Skin of body (tissue), 2 donors: Measurements from ENCODE around the gene NENF. TPM values are rescaled to one million over a fixed set of nuclear protein-coding genes. Genes with fewer than 3 reads are reported as not detected.
"Not testable (repeated sequence)": the region's sequence is repeated elsewhere in the genome, so short reads cannot be mapped to it uniquely, and the experiment has no call there.

ENCODE experiments used
- DNase-seq: peaks from one replicate; lab custom pipeline; 2025; lab: John Stamatoyannopoulos, UW
- total RNA-seq: library from RNA; depleted of rRNA; stranded (reverse); fragments of >200 nt; gene quantifications from one replicate; pipeline ENCODE4 v1.2.3, GENCODE V29; 2014

Gene NENF
- 36.4 TPM for total RNA-seq

DNA sequence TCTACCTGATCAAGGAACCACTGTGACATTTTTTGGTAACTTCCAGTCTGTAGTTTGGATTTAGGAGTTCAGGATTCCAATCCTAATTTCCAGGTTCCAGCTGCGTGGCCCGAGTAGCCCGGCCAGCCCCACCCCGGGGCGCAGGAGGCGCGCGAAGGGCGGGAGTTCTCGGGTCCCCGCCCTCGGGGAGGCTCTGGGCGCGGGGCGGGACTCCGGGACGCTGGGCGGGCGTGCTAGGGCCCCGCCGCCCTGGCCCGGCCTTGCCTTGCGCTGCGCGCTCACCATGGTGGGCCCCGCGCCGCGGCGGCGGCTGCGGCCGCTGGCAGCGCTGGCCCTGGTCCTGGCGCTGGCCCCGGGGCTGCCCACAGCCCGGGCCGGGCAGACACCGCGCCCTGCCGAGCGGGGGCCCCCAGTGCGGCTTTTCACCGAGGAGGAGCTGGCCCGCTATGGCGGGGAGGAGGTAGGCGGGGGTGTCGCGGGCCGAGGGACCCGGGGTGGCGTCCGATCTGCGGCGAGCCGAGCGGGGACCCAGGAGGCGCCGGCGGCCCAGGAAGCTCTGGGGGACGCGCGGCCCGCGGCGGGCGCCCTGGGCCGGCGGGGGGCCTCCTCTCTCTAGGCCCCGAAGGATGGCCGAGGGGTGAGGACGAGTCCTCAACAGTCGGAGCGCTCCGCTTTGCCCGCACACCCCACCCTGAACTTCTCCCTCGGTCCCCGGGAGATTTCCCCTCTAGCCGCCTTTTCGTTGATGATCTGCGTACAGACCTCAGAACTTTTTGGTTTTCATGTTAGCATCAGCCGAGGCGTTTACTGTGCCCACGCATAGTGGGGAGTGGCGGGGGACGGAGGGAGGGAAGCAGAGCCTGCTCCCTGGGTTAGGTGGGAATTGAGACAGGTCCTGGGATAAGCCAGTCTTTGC, at the start of gene NENF:
NENF (plus strand) TSS at position 260 of the 916 bp plus-strand sequence; CDS start at position 284, 24 bp downstream.
- DNase-seq, result peak; percentile 37

DNA sequence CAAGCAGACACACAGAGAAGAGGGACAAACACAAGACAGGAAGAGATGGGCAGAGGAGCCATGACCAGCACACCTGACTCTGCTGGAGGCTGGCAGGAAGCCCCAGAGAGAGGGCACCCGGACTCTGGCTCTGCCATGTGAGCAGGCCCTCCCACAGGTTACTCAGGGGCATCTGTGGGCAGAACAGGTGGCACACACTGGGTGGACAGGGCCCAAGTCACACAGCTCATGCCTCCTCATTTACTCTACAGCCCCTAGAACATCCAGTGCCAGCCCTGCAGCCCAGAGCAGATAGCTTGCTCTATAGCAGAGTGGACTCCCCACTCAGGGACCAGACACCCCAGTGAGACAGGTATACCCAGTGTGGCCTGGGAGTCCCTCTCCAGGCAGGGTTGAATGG, 46.7 kb upstream of the NENF start:
- DNase-seq, result no peak

- no peak for DNase-seq
Observed at GRCh38 chr1:212388985-212389716, 43.6 kb upstream of the NENF start.

GRCh38 chr1:212395678-212396437, 36.9 kb upstream of the NENF start:
- not testable (repeated sequence) for DNase-seq

GRCh38 chr1:212396638-212397037, 36.1 kb upstream of the NENF start:
- no peak for DNase-seq

- DNase-seq, result no peak
Observed at GRCh38 chr1:212397171-212397570, 35.5 kb upstream of the NENF start.

DNA sequence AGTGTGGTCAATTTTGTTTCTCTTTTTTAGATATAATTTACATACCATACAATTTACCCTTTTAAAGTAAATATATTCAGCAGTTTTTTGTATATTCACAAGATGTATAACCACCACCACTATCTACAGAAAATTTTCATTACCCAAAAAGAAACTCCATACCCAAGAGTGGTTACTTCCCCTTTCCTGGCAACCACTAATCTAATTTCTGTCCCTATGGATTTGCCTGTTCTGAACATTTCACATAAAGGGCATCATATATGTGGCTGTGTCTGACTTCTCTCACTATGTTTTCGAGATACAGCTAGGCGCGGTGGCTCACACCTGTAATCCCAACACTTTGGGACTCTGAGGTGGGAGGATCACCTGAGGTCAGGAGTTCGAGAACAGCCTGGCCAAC, 31.7 kb upstream of the NENF start:
- no peak for DNase-seq

GRCh38 chr1:212401838-212402582, 30.7 kb upstream of the NENF start:
- DNase-seq, result no peak

DNA sequence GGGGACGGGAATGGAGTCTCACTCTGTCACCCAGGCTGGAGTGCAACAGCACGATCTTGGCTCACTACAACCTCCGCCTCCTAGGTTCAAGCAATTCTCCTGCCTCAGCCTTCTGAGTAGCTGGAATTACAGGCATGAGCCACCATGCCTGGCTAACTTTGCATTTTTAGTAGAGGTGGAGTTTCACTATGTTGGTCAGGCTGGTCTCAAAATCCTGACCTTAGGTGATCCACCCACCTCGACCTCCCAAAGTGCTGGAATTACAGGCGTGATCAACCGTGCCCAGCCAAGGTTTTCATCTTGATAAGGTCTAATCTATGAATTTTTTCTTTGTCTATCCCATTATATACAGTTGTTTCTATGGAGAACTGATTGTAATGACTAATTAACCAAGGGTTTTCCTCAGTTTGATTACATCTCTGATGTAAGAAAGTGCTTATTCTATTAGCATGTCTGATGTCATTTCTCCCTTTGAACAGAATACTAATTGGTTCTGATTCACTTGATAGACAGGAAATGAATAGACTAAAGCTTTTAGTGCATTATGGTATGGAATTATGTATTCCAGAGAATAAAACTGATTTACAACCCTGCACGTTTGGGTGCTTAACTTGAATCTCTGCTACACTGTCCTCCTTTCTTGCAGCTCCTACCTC, 29.9 kb upstream of the NENF start:
- DNase-seq, result no peak

DNA sequence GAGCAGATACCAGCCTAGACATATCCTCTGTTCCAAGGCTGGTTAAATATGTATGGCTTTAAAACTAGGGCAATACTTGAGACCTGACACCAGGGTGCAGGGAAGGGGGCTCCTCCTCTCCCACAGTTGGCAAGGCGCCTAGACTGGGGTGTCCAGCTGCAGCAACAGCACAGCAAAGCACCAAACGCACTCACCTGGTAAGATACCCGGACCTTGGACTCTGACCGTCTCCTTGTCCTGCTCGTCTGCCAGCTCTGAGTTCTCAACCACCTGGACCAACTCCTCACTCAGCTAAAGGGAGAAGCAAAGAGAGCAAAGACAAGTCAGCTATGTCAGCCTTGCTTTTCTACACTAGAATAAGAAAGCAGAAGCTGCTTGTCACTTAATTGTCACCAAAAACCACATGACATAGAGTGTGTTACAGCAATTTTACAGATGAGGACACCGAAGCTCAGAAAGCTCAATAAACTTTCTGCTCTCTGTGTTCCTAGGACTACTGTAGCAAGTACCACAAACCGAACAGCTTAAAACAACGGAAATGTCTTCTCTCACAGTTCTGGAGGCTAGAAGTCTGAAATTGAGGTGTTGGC, 22.4 kb upstream of the NENF start:
- DNase-seq, result no peak

DNA sequence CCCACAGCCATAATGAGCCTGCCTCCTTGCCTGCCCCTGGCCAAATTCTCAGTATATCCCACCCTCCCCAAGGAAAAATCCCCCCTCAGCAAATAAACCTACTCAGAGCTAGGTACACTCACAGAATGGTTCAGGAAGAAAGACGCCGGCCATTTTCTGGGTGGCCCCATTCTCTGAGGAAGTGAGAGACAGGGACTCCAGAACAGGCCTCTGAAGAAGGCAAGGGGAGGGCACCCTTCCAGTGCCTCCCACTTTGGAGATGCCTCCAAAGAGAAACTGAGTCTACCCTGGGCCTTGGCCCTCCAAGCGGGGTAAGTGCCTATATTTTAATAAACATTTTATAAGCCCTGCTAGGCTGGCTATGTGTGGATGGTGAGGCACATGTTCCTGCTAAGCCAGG, 20.3 kb upstream of the NENF start:
- DNase-seq, result no peak

GRCh38 chr1:212413902-212414327, 18.8 kb upstream of the NENF start:
- DNase-seq, result no peak

DNA sequence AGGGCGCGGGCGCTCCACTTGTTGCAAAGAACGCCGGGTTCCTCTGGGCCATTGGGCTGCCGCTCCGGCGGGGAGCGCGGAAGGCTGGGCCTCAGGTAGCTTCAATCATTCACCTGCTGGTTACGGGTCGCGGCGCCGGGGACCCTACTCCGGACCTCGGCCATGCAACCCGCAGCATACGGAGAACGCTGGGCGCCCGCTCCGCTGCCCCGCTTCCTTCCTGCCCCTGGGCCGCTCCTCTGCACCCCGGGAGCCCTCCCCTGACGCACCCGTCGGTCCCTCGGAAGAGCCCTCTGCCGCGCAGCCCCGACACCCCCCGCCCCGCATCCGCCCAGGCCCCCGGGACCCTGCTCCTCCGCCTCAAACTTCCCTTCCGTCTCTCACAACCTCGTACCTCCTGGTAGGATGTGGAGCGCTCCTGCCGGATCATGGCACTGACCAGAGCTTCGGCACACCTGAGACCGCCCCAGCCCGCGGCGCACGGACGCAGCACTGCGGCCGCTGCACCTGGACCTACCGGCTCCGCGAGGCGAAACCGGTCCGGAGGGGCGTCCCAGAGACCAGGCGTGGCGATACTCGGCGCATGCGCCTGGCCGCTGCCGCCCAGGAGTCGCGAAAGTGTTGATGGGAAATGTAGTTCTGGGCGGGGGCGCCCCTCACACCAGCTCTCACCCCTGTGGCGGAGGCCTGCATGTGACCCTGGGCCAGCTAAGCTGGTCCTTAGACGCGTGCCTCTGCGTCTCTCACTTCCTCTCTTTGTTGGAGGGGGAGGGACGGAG, 18.2 kb upstream of the NENF start, which contains the start of gene PACC1:
PACC1 (minus strand) TSS at position 559 of the 779 bp plus-strand sequence; CDS start at position 430, 129 bp downstream.
- DNase-seq, result peak; percentile 58

GRCh38 chr1:212415107-212415841, 17.4 kb upstream of the NENF start:
- DNase-seq, result no peak

DNA sequence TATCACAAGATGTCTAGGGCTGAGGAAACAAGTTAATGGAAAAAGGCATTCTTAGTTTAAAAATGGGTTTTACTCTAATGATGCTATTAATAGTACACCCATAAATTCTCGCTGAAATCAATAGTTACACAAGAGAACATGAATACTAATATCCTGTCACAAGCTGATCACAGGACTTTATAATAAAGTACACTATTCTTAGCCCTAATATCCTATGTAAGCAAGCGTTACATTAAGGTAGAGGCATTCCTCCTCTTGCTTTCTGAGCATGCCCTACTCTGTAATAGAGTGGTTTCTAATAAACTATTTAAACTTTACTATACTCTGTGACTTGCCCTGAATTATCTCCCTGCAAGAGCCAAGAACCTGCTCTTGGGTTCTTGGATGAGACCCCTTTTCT, 11.6 kb upstream of the NENF start:
- DNase-seq, result no peak

DNA sequence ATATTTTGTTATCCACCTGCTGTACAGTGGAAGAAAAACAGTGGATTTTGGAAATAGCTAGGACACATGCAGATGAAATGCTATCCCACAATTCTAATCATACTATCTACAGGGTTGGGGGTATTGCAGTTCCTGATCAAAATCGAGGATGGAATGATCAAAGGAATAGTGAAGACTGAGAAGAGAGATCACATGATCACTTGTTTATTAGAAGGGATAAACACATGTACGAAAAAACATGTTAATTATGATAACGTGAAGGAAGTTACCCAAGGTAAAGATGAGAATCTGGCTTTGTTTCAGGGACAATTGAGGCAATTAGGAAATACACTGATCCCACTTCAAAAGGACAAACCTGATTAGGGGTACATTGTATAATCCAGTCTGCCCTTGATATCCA, 8.8 kb upstream of the NENF start:
- DNase-seq, result no peak

DNA sequence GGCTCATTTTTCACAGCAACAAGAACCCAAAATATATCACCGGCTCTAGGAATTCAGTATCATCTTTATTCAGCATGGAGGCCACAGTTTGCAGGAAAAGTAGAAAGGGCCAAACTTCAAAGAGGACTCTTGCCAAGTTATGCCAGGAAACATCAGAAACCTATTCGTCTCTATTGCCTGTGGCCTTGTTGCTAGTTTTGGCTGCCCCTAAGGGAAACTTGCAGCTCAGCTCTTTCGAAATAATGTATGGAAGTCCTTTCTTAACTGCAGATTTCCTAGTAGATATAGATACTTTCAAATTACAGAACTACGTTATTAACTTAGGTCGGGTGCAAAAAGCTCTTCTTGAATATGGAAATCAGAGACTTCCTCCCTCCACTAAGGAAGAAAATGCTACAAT, 4.2 kb upstream of the NENF start:
- no peak for DNase-seq

GRCh38 chr1:212430416-212430815, 2.3 kb upstream of the NENF start:
- DNase-seq, result peak; percentile 16
